Measurements from ENCODE around the gene SLC41A2. TPM values are rescaled to one million over a fixed set of nuclear protein-coding genes. Genes with fewer than 3 reads are reported as not detected.

The SLC41A2 gene
- total RNA-seq, result 10 to 100 TPM; 29.3 to 46.2 (median 41.9) TPM

GRCh38 chr12:104958001-104958804 is at the start of gene SLC41A2:
Gene SLC41A2 (minus strand): TSS chr12:104958290. CDS start chr12:104928527, 29,763 bp downstream.
- TF ChIP-seq, protein P1, sequence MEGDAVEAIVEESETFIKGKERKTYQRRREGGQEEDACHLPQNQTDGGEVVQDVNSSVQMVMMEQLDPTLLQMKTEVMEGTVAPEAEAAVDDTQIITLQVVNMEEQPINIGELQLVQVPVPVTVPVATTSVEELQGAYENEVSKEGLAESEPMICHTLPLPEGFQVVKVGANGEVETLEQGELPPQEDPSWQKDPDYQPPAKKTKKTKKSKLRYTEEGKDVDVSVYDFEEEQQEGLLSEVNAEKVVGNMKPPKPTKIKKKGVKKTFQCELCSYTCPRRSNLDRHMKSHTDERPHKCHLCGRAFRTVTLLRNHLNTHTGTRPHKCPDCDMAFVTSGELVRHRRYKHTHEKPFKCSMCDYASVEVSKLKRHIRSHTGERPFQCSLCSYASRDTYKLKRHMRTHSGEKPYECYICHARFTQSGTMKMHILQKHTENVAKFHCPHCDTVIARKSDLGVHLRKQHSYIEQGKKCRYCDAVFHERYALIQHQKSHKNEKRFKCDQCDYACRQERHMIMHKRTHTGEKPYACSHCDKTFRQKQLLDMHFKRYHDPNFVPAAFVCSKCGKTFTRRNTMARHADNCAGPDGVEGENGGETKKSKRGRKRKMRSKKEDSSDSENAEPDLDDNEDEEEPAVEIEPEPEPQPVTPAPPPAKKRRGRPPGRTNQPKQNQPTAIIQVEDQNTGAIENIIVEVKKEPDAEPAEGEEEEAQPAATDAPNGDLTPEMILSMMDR (IDR thresholded peaks at IDR 0.05), result peak in 1 of 3 donors; percentile 43
- TF ChIP-seq POLR2A (IDR thresholded peaks at IDR 0.05), result no peak
- peak in 2 of 3 donors; percentile 36 to 42 for TF ChIP-seq POLR2AphosphoS5 (IDR thresholded peaks at IDR 0.05)
- Histone ChIP-seq H3K4me1 (peaks cover 0 to 4% of the 10 kb centered on the region in 2 donors), H3K9me3 (no peaks in the 10 kb centered on the region), H3K4me3 (peak within 1 kb of the TSS; percentile 81 to 95 (median 86)), H3K36me3 (no peaks in the 10 kb centered on the region), H3K27me3 (no peaks in the 10 kb centered on the region), H3K27ac (peak within 1 kb of the TSS; percentile 79 to 90)
- peak; percentile 62 to 63 for DNase-seq (ENCODE audit: low spot score in 2 of 2)
- intact Hi-C loops (cut with DNase I; ENCODE audit: low total_unique reads), result no loop called here

- DNase-seq (ENCODE audit: low spot score in 2 of 2), result no peak
- Histone ChIP-seq H3K27ac (no peak overlapping the region), H3K4me1 (no peaks in the 10 kb centered on the region), H3K9me3 (no peaks in the 10 kb centered on the region), H3K36me3 (no peaks in the 10 kb centered on the region), H3K4me3 (no peak overlapping the region), H3K27me3 (no peaks in the 10 kb centered on the region)
- intact Hi-C loops (cut with DNase I; ENCODE audit: low total_unique reads), result no loop called here
- TF ChIP-seq, protein P1 (IDR thresholded peaks at IDR 0.05), result no peak
- TF ChIP-seq POLR2AphosphoS5 (IDR thresholded peaks at IDR 0.05), result no peak
- no peak for TF ChIP-seq POLR2A (IDR thresholded peaks at IDR 0.05)
Observed at GRCh38 chr12:105001476-105001875, 43.4 kb upstream of the SLC41A2 start.

- H3K9me3 ChIP-seq, result no peaks in the 10 kb centered on the region
- intact Hi-C loops (cut with DNase I; ENCODE audit: low total_unique reads), result no loop called here
- H3K27ac ChIP-seq, result no peak overlapping the region
- no peaks in the 10 kb centered on the region for H3K27me3 ChIP-seq
- DNase-seq (ENCODE audit: low spot score in 2 of 2), result no peak
- no peaks in the 10 kb centered on the region for H3K36me3 ChIP-seq
- H3K4me1 ChIP-seq, result no peaks in the 10 kb centered on the region
- no peak overlapping the region for H3K4me3 ChIP-seq
- TF ChIP-seq, protein P1 (IDR thresholded peaks at IDR 0.05), result no peak
- TF ChIP-seq POLR2AphosphoS5 (IDR thresholded peaks at IDR 0.05) (no peak), POLR2A (IDR thresholded peaks at IDR 0.05) (no peak)
Observed at GRCh38 chr12:104999347-104999685, 41.2 kb upstream of the SLC41A2 start.

DNA sequence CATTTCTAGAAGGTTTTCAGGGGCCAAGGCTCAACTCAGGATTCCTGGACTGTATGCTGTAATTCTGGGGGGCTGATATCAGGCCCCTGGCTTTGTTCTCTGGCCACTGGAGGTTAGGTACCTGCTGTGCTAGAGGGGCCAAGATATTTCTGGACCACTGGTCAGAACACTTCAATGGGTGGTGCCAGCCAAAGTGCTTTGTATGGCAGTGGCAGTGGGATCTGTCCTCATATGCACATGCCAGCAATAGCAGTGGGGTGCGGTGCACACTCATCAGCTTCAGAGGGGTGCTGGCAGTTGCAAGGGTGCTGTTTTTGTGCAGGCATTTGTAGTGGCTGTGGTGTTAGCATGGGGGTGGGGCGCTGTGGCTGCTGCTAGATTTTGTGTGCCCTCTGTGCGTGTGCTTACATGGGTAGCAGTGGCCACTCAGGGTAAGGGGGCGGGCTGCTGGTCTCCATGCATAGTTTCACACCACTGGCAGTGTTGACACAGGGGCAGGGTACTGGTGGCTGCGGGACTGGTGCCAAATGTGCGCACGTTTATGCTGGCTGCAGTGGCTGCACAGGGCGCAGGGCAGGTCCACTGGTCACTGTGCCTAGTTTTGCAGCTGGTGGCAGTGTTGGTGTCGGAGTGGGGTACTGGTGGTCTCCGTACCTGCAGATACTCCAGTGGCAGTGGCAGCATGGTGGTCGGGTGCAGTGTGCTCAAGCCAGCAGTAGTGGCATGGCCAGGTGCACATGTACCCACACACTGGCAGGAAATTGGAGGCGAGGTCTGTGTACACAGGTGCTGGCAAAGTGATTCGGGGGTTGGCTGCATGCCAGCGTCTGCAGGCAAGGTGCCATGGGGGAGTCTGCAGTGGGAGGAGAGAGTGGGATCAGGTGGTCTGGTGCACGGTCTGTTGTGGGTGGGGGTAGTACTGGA is 40.6 kb upstream of the SLC41A2 start:
- H3K27ac ChIP-seq, result no peak overlapping the region
- TF ChIP-seq, protein P1 (IDR thresholded peaks at IDR 0.05), result no peak
- TF ChIP-seq POLR2AphosphoS5 (IDR thresholded peaks at IDR 0.05) (no peak), POLR2A (IDR thresholded peaks at IDR 0.05) (no peak)
- no peak for DNase-seq (ENCODE audit: low spot score in 2 of 2)
- intact Hi-C loops (cut with DNase I; ENCODE audit: low total_unique reads), result no loop called here
- no peaks in the 10 kb centered on the region for H3K27me3 ChIP-seq
- H3K4me3 ChIP-seq, result no peak overlapping the region
- no peaks in the 10 kb centered on the region for H3K9me3 ChIP-seq
- H3K4me1 ChIP-seq, result no peaks in the 10 kb centered on the region
- H3K36me3 ChIP-seq, result no peaks in the 10 kb centered on the region

Measured in breast epithelium (tissue), 4 donors.